ENCODE results near the gene FOXD3. TPM values are rescaled to one million over a fixed set of nuclear protein-coding genes. Genes with fewer than 3 reads are reported as not detected.

Gene FOXD3
- total RNA-seq, 2 donors from 2014 or later = 0.14 to 1.5 TPM

DNA sequence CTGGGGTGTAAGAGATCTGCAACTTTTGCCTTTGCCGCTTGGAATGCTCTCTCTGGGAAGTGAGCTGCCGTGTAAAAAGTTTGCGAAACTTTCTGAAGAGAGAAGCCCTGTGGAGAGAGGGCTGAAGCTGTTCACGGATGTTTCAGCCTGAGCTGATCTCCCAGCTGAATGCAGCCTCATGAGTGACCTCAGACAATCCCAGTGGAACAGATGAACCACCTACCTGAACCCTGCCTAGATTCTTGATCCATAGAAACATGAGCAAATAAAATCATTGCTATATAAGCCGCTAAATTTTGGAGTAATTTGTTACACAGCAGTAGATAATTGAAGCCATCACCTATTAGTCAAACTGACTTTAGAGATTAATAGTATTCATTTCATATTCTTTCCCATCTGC is 40.6 kb downstream of the FOXD3 start:
- no peaks in the 10 kb centered on the region for H3K36me3 ChIP-seq
- peaks cover 0 to under 1% of the 10 kb centered on the region in 2 donors for H3K4me1 ChIP-seq (ENCODE audit: control insufficient read depth in 1 of 2, low read depth in 2 of 2)
- no peak for TF ChIP-seq CTCF (IDR thresholded peaks at IDR 0.05)
- ATAC-seq (ENCODE audit: insufficient number of reproducible peaks, low FRiP score, low read depth) = no peak
- no peak for DNase-seq (ENCODE audit: low spot score)
- no peak overlapping the region for H3K4me3 ChIP-seq
- H3K27me3 ChIP-seq (replicated peaks; ENCODE audit: insufficient read depth) = no peaks in the 10 kb centered on the region
- no peaks in the 10 kb centered on the region for H3K9me3 ChIP-seq
- H3K27ac ChIP-seq = no peak overlapping the region

- Histone ChIP-seq H3K9me3 (no peaks in the 10 kb centered on the region), H3K27ac (peak overlapping the region in 1 of 2 donors; percentile 41), H3K27me3 (replicated peaks; ENCODE audit: insufficient read depth) (no peaks in the 10 kb centered on the region), H3K4me1 (ENCODE audit: control insufficient read depth in 1 of 2, low read depth in 2 of 2) (peaks cover 7 to 9% of the 10 kb centered on the region in 2 donors), H3K4me3 (peak overlapping the region; percentile 78), H3K36me3 (no peaks in the 10 kb centered on the region)
- ATAC-seq (ENCODE audit: insufficient number of reproducible peaks, low FRiP score, low read depth) (no peak), DNase-seq (ENCODE audit: low spot score) (no peak)
- no peak for TF ChIP-seq CTCF (IDR thresholded peaks at IDR 0.05)
Measured at GRCh38 chr1:63366908-63367214, 44.5 kb downstream of the FOXD3 start.

GRCh38 chr1:63367215-63368103 is 45.1 kb downstream of the FOXD3 start, which contains the start of gene ALG6:
ALG6 (plus strand) TSS chr1:63367627; CDS start chr1:63370978, 3,351 bp downstream.
- ATAC-seq (ENCODE audit: insufficient number of reproducible peaks, low FRiP score, low read depth) (peak; percentile 85), DNase-seq (ENCODE audit: low spot score) (peak; percentile 60)
- TF ChIP-seq CTCF (IDR thresholded peaks at IDR 0.05) = peak; percentile 5
- Histone ChIP-seq H3K27me3 (replicated peaks; ENCODE audit: insufficient read depth) (no peaks in the 10 kb centered on the region), H3K9me3 (no peaks in the 10 kb centered on the region), H3K4me1 (ENCODE audit: control insufficient read depth in 1 of 2, low read depth in 2 of 2) (peaks cover 7 to 9% of the 10 kb centered on the region in 2 donors), H3K27ac (peak within 1 kb of the TSS; percentile 41 to 59), H3K4me3 (peak within 1 kb of the TSS; percentile 78), H3K36me3 (no peaks in the 10 kb centered on the region)

GRCh38 chr1:63368131-63368530 is 45.8 kb downstream of the FOXD3 start:
- H3K36me3 ChIP-seq = no peaks in the 10 kb centered on the region
- no peak for TF ChIP-seq CTCF (IDR thresholded peaks at IDR 0.05)
- H3K27me3 ChIP-seq (replicated peaks; ENCODE audit: insufficient read depth) = no peaks in the 10 kb centered on the region
- peaks cover 7 to 9% of the 10 kb centered on the region in 2 donors for H3K4me1 ChIP-seq (ENCODE audit: control insufficient read depth in 1 of 2, low read depth in 2 of 2)
- H3K9me3 ChIP-seq = no peaks in the 10 kb centered on the region
- no peak for ATAC-seq (ENCODE audit: insufficient number of reproducible peaks, low FRiP score, low read depth)
- peak overlapping the region; percentile 41 to 59 for H3K27ac ChIP-seq
- no peak for DNase-seq (ENCODE audit: low spot score)
- peak overlapping the region; percentile 78 for H3K4me3 ChIP-seq

Other genes with a start within 250 kb of the FOXD3 start
- gene ALG6, start 45.1 kb downstream of the FOXD3 start, total RNA-seq = 1 to 10 TPM; 1.8 to 8.3 TPM
- gene ITGB3BP, start 200.7 kb downstream of the FOXD3 start, total RNA-seq = 10 to 100 TPM in 1 of 2 donors, 1 to 10 TPM in 1; 7.1 to 29.5 TPM
- gene EFCAB7, start 201.0 kb downstream of the FOXD3 start, total RNA-seq = 1 to 10 TPM; 3.4 to 4.7 TPM

All from thoracic aorta (tissue), 2 donors.